CD14-positive monocyte (primary cell): ENCODE measurements around the gene CEND1. TPM values are rescaled to one million over a fixed set of nuclear protein-coding genes. Genes with fewer than 3 reads are reported as not detected.
A peak's percentile ranks its signal among the peaks of the same experiment; 100 is the strongest.

Experiments
- DNase-seq, 3 donors: peaks; one replicate each; pipeline ENCODE4 v3.0.0-alpha.2; 2011 to 2022
- H2AFZ ChIP-seq: 2 replicates; pipeline ENCODE4 v1.6.0; 2012; ENCODE audit warnings: mild to moderate bottlenecking, low read depth, low read length, inconsistent platforms; ENCODE audit not compliant: insufficient read depth, poor library complexity, severe bottlenecking
- H3K27ac ChIP-seq, 2 donors: 1 replicate in 1 of 2; 2 replicates in 1 of 2; pipeline ENCODE4 v1.5.1; 2012 to 2013; ENCODE audit warnings: low read length in 2 of 2, control low read depth in 1 of 2, inconsistent platforms in 1 of 2, low read depth in 1 of 2, mild to moderate bottlenecking in 1 of 2
- H3K27me3 ChIP-seq, 2 donors: one replicate each; pipeline versions ENCODE4 v1.6.0 to v1.6.1; 2011 to 2013; ENCODE audit warnings: low read length in 2 of 2; ENCODE audit not compliant: control insufficient read depth in 2 of 2, insufficient read depth in 2 of 2
- H3K36me3 ChIP-seq, 2 donors: replicated peaks in 1 of 2; 1 replicate in 1 of 2; 2 replicates in 1 of 2; pipeline versions ENCODE4 v1.5.1 to v1.6.1; 2012 to 2013; ENCODE audit warnings: low read length in 2 of 2, control low read depth in 1 of 2, inconsistent platforms in 1 of 2, mild to moderate bottlenecking in 1 of 2; ENCODE audit not compliant: insufficient read depth in 2 of 2, control insufficient read depth in 1 of 2
- H3K4me1 ChIP-seq, 2 donors: 1 replicate in 1 of 2; 2 replicates in 1 of 2; pipeline versions ENCODE4 v1.5.1 to v1.6.1; 2012 to 2013; ENCODE audit warnings: low read length in 2 of 2, control low read depth in 1 of 2, inconsistent platforms in 1 of 2, mild to moderate bottlenecking in 1 of 2, moderate library complexity in 1 of 2; ENCODE audit not compliant: insufficient read depth in 2 of 2, control insufficient read depth in 1 of 2
- H3K4me2 ChIP-seq: replicated peaks from 2 replicates; pipeline ENCODE3; 2012; ENCODE audit warnings: low read length, moderate library complexity, mild to moderate bottlenecking; ENCODE audit not compliant: poor library complexity, severe bottlenecking; ENCODE audit errors: extremely low read depth
- H3K4me3 ChIP-seq, 3 experiments: fragments of 200-600 bp in 1 of 3; sonication (generic) in 1 of 3; replicated peaks in 1 of 3; 1 replicate in 2 of 3; 2 replicates in 1 of 3; pipeline ENCODE4 v1.5.1; 2011 to 2013; ENCODE audit warnings: low read length in 3 of 3, mild to moderate bottlenecking in 3 of 3, control low read depth in 2 of 3, low read depth in 2 of 3, inconsistent platforms in 1 of 3, moderate library complexity in 1 of 3
- H3K79me2 ChIP-seq: 2 replicates; pipeline ENCODE4 v1.6.0; 2012; ENCODE audit warnings: mild to moderate bottlenecking, control low read depth, inconsistent platforms, low read length, moderate library complexity; ENCODE audit not compliant: insufficient read depth
- H3K9ac ChIP-seq: 2 replicates; pipeline ENCODE4 v1.6.0; 2017; ENCODE audit warnings: low read length, mild to moderate bottlenecking; ENCODE audit not compliant: insufficient read depth, poor library complexity, severe bottlenecking
- H3K9me3 ChIP-seq, 2 donors: replicated peaks in 1 of 2; 1 replicate in 1 of 2; 2 replicates in 1 of 2; pipeline versions ENCODE4 v1.5.1 to v1.6.1; 2012 to 2013; ENCODE audit warnings: low read length in 2 of 2, control low read depth in 1 of 2; ENCODE audit not compliant: control insufficient read depth in 1 of 2, insufficient read depth in 1 of 2
- H4K20me1 ChIP-seq: 2 replicates; pipeline ENCODE4 v1.6.0; 2012; ENCODE audit warnings: mild to moderate bottlenecking, low read length, control low read depth, moderate library complexity; ENCODE audit not compliant: insufficient read depth
- H3K27ac Mint-ChIP-seq, 7 donors: one replicate each; pipeline ENCODE4 v1.8.0; 2020; ENCODE audit warnings: mild to moderate bottlenecking in 7 of 7, mixed read lengths in 7 of 7, moderate library complexity in 6 of 7, inconsistent platforms in 2 of 7
- H3K27me3 Mint-ChIP-seq, 3 donors: one replicate each; pipeline ENCODE4 v1.8.0; 2021 to 2022; ENCODE audit warnings: low read depth in 3 of 3, mild to moderate bottlenecking in 3 of 3, mixed read lengths in 3 of 3, moderate library complexity in 3 of 3, inconsistent platforms in 1 of 3
- H3K36me3 Mint-ChIP-seq, 2 donors: one replicate each; pipeline ENCODE4 v1.8.0; 2020; ENCODE audit warnings: mixed read lengths in 2 of 2, inconsistent platforms in 1 of 2, mild to moderate bottlenecking in 1 of 2
- H3K4me1 Mint-ChIP-seq: one replicate; pipeline ENCODE4 v1.8.0; 2020; ENCODE audit warnings: mild to moderate bottlenecking, mixed read lengths
- H3K4me3 Mint-ChIP-seq, 2 donors: one replicate each; pipeline ENCODE4 v1.8.0; 2020; ENCODE audit warnings: mild to moderate bottlenecking in 2 of 2, mixed read lengths in 2 of 2, moderate library complexity in 1 of 2
- H3K9me3 Mint-ChIP-seq, 7 donors: one replicate each; pipeline ENCODE4 v1.8.0; 2020 to 2022; ENCODE audit warnings: mixed read lengths in 7 of 7, mild to moderate bottlenecking in 6 of 7, moderate library complexity in 6 of 7, inconsistent platforms in 2 of 7
- CTCF ChIP-seq: fragments of 200-600 bp; IDR thresholded peaks from one replicate; pipeline ENCODE4 v1.8.0; 2022; ENCODE audit warnings: antibody characterized with exemption, mild to moderate bottlenecking
- WGBS: methylation state at CpG from one replicate; pipeline ENCODE4 v1.1.5; 2013; ENCODE audit warnings: missing lambda C conversion rate; ENCODE audit not compliant: insufficient coverage; 5-methylcytosine and 5-hydroxymethylcytosine counted together
- intact Hi-C, 2 donors: fragments of 100-400 bp; cut with micrococcal nuclease; formaldehyde crosslinking; loops; one replicate each; pipeline versions ENCODE4 v1.15.0 to v1.15.1; 2023
- polyA plus RNA-seq, 3 donors: library from polyadenylated mRNA; depleted of rRNA in 1 of 3; unstranded in 2 of 3; stranded (reverse) in 1 of 3; fragments of 300-500 nt in 2 of 3; fragments of >200 nt in 1 of 3; fragmentation: Illumina TruSeq in 2 of 3; gene quantifications; 1 replicate in 2 of 3; 2 replicates in 1 of 3; pipeline ENCODE4 v1.2.3, GENCODE V29; 2012 to 2021

CEND1 gene
- polyA plus RNA-seq, 3 donors = not detected

- peaks cover 31% of the 10 kb centered on the region for H3K79me2 ChIP-seq
- H3K9ac ChIP-seq = no peak overlapping the region
- DNase-seq = no peak
- TF ChIP-seq CTCF = no peak
- peaks cover 18% of the 10 kb centered on the region for H3K4me1 Mint-ChIP-seq
- H3K9me3 Mint-ChIP-seq = no peaks in the 10 kb centered on the region
- peaks cover 38% of the 10 kb centered on the region for H4K20me1 ChIP-seq
- 96% methylated on average over 8 of the region's 11 CpGs for WGBS
- no peaks in the 10 kb centered on the region for H3K27me3 ChIP-seq
- H3K4me3 Mint-ChIP-seq = no peak overlapping the region
- peaks cover 23 to 31% of the 10 kb centered on the region in 2 donors for H3K36me3 Mint-ChIP-seq
- no peaks in the 10 kb centered on the region for H3K9me3 ChIP-seq
- H3K36me3 ChIP-seq = peaks cover 23 to 29% of the 10 kb centered on the region in 2 donors
- no peak overlapping the region for H3K4me2 ChIP-seq
- peak overlapping the region in 1 of 7 donors; percentile 3 for H3K27ac Mint-ChIP-seq
- H3K4me3 ChIP-seq = no peak overlapping the region
- peaks cover 0 to 10% (median 2%) of the 10 kb centered on the region in 3 donors for H3K27me3 Mint-ChIP-seq
- intact Hi-C loops = no loop called here
- no peak overlapping the region for H3K27ac ChIP-seq
- no peak overlapping the region for H2AFZ ChIP-seq
- peaks cover 19 to 30% of the 10 kb centered on the region in 2 donors for H3K4me1 ChIP-seq
Measured at GRCh38 chr11:815675-816432, 26.0 kb upstream of the CEND1 start.

- Histone ChIP-seq H4K20me1 (peaks cover 40% of the 10 kb centered on the region), H2AFZ (no peak overlapping the region), H3K4me1 (peaks cover 20 to 30% of the 10 kb centered on the region in 2 donors), H3K4me2 (no peak overlapping the region), H3K4me3 (no peak overlapping the region), H3K36me3 (peaks cover 23 to 29% of the 10 kb centered on the region in 2 donors), H3K9me3 (no peaks in the 10 kb centered on the region), H3K9ac (no peak overlapping the region), H3K79me2 (peaks cover 33% of the 10 kb centered on the region), H3K27ac (peak overlapping the region in 1 of 2 donors; percentile 7), H3K27me3 (no peaks in the 10 kb centered on the region)
- peak overlapping the region in 1 of 2 donors; percentile 21 for H3K4me3 Mint-ChIP-seq
- H3K27me3 Mint-ChIP-seq = peaks cover 0 to 9% (median 2%) of the 10 kb centered on the region in 3 donors
- H3K36me3 Mint-ChIP-seq = peaks cover 22 to 30% of the 10 kb centered on the region in 2 donors
- H3K9me3 Mint-ChIP-seq = peaks cover 0 to 2% (median 0%) of the 10 kb centered on the region in 7 donors
- peaks cover 25% of the 10 kb centered on the region for H3K4me1 Mint-ChIP-seq
- intact Hi-C loops = no loop called here
- H3K27ac Mint-ChIP-seq = peak overlapping the region in 3 of 7 donors; percentile 66 to 77 (median 69)
- 79% methylated on average over 5 of the region's 9 CpGs for WGBS
- DNase-seq = no peak
- no peak for TF ChIP-seq CTCF
Measured at GRCh38 chr11:813456-814096, 23.7 kb upstream of the CEND1 start.
